WTC11 (cell line): Measurements from ENCODE around the gene CCNL1.

Experiments used
- CREB1 ChIP-seq: sonication (generic); formaldehyde crosslinking; IDR thresholded peaks from 2 replicates; pipeline ENCODE4 v1.8.0; 2023; ENCODE audit warnings: mild to moderate bottlenecking, missing genetic modification reagents
- GTF2I ChIP-seq: fragments of 250-450 bp; sonication (Bioruptor Pico); conservative IDR thresholded peaks from 2 replicates; pipeline ENCODE4 v1.4.0; 2021; ENCODE audit warnings: mild to moderate bottlenecking
- RELA ChIP-seq: sonication (generic); formaldehyde crosslinking; IDR thresholded peaks from 2 replicates; pipeline ENCODE4 v1.8.1; 2022; ENCODE audit warnings: missing genetic modification reagents, mild to moderate bottlenecking, borderline replicate concordance
- SP1 ChIP-seq: sonication (generic); formaldehyde crosslinking; conservative IDR thresholded peaks from 2 replicates; pipeline ENCODE4 v1.8.1; 2022; ENCODE audit warnings: missing genetic modification reagents
- TF ChIP-seq, protein P1 (sequence below): fragments of 200-600 bp; IDR thresholded peaks from 2 replicates; pipeline ENCODE4 v1.8.0; 2022; ENCODE audit warnings: antibody characterized with exemption
- TF ChIP-seq, protein P2 (sequence below): sonication (generic); formaldehyde crosslinking; IDR thresholded peaks from 2 replicates; pipeline ENCODE4 v1.8.1; 2023; ENCODE audit warnings: mild to moderate bottlenecking, missing genetic modification reagents, borderline replicate concordance
- TF ChIP-seq, protein P3 (sequence below): sonication (generic); formaldehyde crosslinking; IDR thresholded peaks from 2 replicates; pipeline ENCODE4 v1.8.0; 2022; ENCODE audit warnings: mild to moderate bottlenecking, missing genetic modification reagents
- TF ChIP-seq, protein P4 (sequence below): fragments of 250-450 bp; sonication (Bioruptor Pico); IDR thresholded peaks from 2 replicates; pipeline ENCODE4 v2.1.2; 2022; ENCODE audit warnings: mild to moderate bottlenecking, moderate library complexity
- TF ChIP-seq, protein P5 (sequence below): sonication (generic); formaldehyde crosslinking; IDR thresholded peaks from 2 replicates; pipeline ENCODE4 v1.8.1; 2023; ENCODE audit warnings: mild to moderate bottlenecking, missing genetic modification reagents, moderate library complexity
- TF ChIP-seq, protein P6 (sequence below): sonication (generic); formaldehyde crosslinking; IDR thresholded peaks from 2 replicates; pipeline ENCODE4 v1.8.1; 2023; ENCODE audit warnings: mild to moderate bottlenecking, missing genetic modification reagents, moderate library complexity

DNA sequence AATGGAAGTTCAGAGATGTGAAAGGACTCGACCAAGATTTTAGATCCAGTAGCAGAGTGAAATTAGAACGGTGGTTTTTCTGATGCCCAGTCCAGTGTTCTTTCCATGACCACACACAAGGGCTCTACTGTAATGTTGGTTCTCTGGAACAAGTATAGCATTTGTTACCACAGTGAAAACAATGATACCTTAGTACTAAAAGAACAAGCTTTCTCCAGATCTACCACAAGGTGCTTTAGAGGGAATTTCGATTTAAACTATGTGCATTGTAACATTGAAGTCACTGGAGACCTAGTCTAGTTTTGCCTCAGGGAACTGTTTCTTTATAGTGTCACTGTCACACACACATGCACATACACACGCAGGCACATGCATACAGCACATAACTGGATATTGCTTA, 12.8 kb upstream of the CCNL1 start:
- TF ChIP-seq CREB1 (CRISPR knock-in tag) = no peak
- TF ChIP-seq, protein P1, sequence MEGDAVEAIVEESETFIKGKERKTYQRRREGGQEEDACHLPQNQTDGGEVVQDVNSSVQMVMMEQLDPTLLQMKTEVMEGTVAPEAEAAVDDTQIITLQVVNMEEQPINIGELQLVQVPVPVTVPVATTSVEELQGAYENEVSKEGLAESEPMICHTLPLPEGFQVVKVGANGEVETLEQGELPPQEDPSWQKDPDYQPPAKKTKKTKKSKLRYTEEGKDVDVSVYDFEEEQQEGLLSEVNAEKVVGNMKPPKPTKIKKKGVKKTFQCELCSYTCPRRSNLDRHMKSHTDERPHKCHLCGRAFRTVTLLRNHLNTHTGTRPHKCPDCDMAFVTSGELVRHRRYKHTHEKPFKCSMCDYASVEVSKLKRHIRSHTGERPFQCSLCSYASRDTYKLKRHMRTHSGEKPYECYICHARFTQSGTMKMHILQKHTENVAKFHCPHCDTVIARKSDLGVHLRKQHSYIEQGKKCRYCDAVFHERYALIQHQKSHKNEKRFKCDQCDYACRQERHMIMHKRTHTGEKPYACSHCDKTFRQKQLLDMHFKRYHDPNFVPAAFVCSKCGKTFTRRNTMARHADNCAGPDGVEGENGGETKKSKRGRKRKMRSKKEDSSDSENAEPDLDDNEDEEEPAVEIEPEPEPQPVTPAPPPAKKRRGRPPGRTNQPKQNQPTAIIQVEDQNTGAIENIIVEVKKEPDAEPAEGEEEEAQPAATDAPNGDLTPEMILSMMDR = no peak
- TF ChIP-seq GTF2I (CRISPR knock-in tag) = no peak
- TF ChIP-seq SP1 = no peak
- TF ChIP-seq, protein P2, sequence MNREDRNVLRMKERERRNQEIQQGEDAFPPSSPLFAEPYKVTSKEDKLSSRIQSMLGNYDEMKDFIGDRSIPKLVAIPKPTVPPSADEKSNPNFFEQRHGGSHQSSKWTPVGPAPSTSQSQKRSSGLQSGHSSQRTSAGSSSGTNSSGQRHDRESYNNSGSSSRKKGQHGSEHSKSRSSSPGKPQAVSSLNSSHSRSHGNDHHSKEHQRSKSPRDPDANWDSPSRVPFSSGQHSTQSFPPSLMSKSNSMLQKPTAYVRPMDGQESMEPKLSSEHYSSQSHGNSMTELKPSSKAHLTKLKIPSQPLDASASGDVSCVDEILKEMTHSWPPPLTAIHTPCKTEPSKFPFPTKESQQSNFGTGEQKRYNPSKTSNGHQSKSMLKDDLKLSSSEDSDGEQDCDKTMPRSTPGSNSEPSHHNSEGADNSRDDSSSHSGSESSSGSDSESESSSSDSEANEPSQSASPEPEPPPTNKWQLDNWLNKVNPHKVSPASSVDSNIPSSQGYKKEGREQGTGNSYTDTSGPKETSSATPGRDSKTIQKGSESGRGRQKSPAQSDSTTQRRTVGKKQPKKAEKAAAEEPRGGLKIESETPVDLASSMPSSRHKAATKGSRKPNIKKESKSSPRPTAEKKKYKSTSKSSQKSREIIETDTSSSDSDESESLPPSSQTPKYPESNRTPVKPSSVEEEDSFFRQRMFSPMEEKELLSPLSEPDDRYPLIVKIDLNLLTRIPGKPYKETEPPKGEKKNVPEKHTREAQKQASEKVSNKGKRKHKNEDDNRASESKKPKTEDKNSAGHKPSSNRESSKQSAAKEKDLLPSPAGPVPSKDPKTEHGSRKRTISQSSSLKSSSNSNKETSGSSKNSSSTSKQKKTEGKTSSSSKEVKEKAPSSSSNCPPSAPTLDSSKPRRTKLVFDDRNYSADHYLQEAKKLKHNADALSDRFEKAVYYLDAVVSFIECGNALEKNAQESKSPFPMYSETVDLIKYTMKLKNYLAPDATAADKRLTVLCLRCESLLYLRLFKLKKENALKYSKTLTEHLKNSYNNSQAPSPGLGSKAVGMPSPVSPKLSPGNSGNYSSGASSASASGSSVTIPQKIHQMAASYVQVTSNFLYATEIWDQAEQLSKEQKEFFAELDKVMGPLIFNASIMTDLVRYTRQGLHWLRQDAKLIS (CRISPR knock-in tag) = no peak
- no peak for TF ChIP-seq RELA (CRISPR knock-in tag)
- TF ChIP-seq, protein P3, sequence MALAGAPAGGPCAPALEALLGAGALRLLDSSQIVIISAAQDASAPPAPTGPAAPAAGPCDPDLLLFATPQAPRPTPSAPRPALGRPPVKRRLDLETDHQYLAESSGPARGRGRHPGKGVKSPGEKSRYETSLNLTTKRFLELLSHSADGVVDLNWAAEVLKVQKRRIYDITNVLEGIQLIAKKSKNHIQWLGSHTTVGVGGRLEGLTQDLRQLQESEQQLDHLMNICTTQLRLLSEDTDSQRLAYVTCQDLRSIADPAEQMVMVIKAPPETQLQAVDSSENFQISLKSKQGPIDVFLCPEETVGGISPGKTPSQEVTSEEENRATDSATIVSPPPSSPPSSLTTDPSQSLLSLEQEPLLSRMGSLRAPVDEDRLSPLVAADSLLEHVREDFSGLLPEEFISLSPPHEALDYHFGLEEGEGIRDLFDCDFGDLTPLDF (CRISPR knock-in tag) = no peak
- TF ChIP-seq, protein P4, sequence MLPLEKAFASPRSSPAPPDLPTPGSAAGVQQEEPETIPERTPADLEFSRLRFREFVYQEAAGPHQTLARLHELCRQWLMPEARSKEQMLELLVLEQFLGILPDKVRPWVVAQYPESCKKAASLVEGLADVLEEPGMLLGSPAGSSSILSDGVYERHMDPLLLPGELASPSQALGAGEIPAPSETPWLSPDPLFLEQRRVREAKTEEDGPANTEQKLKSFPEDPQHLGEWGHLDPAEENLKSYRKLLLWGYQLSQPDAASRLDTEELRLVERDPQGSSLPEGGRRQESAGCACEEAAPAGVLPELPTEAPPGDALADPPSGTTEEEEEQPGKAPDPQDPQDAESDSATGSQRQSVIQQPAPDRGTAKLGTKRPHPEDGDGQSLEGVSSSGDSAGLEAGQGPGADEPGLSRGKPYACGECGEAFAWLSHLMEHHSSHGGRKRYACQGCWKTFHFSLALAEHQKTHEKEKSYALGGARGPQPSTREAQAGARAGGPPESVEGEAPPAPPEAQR (CRISPR knock-in tag) = no peak
- TF ChIP-seq, protein P5, sequence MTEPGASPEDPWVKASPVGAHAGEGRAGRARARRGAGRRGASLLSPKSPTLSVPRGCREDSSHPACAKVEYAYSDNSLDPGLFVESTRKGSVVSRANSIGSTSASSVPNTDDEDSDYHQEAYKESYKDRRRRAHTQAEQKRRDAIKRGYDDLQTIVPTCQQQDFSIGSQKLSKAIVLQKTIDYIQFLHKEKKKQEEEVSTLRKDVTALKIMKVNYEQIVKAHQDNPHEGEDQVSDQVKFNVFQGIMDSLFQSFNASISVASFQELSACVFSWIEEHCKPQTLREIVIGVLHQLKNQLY (CRISPR knock-in tag) = no peak
- TF ChIP-seq, protein P6, sequence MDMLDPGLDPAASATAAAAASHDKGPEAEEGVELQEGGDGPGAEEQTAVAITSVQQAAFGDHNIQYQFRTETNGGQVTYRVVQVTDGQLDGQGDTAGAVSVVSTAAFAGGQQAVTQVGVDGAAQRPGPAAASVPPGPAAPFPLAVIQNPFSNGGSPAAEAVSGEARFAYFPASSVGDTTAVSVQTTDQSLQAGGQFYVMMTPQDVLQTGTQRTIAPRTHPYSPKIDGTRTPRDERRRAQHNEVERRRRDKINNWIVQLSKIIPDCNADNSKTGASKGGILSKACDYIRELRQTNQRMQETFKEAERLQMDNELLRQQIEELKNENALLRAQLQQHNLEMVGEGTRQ (CRISPR knock-in tag) = no peak
